Stimulated activated naive CD8-positive, alpha-beta T cell treated with anti-CD3 and anti-CD28 coated beads, Interleukin-15, amount 100 ng/mL, for 72 hours (primary cell): ENCODE measurements around the gene DOK7.
"Not testable (repeated sequence)": the region's sequence is repeated elsewhere in the genome, so short reads cannot be mapped to it uniquely, and the experiment has no call there.

Source experiments
- ATAC-seq: fragments of 150-1000 bp; cut with Tn5 transposase; 2 replicates; pipeline ENCODE4 v1.10.0; 2021; ENCODE audit warnings: mild to moderate bottlenecking, moderate library complexity
- DNase-seq, 2 donors: peaks; one replicate each; pipeline ENCODE4 v3.0.0; 2021 to 2022
- H3K27ac Mint-ChIP-seq, 2 donors: one replicate each; pipeline ENCODE4 v1.8.0; 2022; ENCODE audit warnings: mild to moderate bottlenecking in 2 of 2, mixed read lengths in 2 of 2, moderate library complexity in 2 of 2
- H3K27me3 Mint-ChIP-seq: one replicate; pipeline ENCODE4 v1.8.0; 2022; ENCODE audit warnings: mixed read lengths
- H3K4me1 Mint-ChIP-seq: one replicate; pipeline ENCODE4 v1.8.0; 2022; ENCODE audit warnings: mild to moderate bottlenecking, mixed read lengths
- H3K4me3 Mint-ChIP-seq, 2 donors: one replicate each; pipeline ENCODE4 v1.8.0; 2022; ENCODE audit warnings: mild to moderate bottlenecking in 2 of 2, mixed read lengths in 2 of 2, moderate library complexity in 1 of 2
- H3K9me3 Mint-ChIP-seq, 2 donors: one replicate each; pipeline ENCODE4 v1.8.0; 2022; ENCODE audit warnings: mixed read lengths in 2 of 2

Gene DOK7

GRCh38 chr4:3526456-3526855 lies 63.4 kb downstream of the DOK7 start:
- H3K27ac Mint-ChIP-seq: peak overlapping the region in 1 of 2 donors; percentile 74
- H3K9me3 Mint-ChIP-seq: no peaks in the 10 kb centered on the region
- peaks cover 48% of the 10 kb centered on the region for H3K4me1 Mint-ChIP-seq
- DNase-seq (no peak), ATAC-seq (no peak)
- H3K4me3 Mint-ChIP-seq: no peak overlapping the region
- no peaks in the 10 kb centered on the region for H3K27me3 Mint-ChIP-seq

DNA sequence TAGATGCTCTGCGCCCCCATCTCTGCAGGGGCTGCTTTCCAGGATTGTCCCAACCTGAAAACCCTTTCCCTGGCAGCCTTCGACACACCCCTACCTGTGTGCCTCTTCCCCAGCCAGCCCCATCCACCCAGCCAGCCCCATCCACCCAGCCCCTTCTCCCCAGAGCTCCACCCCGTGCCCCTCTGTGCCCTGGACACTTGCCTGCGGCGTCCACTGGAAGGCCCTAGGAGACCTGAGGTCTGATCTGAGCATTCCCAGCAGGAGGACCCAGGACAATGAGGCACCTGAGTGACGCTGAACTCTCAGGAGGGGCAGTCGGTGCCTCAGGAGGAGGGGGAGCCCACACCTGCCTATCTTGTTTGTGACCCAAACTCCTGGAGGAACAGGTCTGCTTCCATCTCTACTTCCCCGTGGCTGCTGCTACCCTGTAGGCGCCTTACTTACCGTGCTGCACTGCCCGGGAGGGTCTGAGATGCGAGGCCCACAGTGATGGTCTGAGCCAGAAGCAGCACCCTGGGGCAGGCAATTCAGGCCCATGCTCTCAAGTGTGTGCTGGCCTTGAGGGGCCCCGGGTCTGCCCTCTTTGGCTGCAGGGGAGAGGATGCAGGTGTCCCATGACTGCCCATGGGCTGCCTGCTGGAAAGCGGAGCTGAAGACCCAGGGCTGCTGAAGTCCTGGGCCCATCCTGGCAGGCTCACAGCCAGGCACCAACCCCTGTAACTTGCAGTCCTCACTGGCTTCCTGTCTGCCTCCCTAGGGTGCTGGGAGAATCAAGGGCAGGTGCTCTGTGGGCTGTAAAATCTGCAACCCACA lies 64.2 kb downstream of the DOK7 start:
- Mint-ChIP-seq H3K27ac (peak overlapping the region in 1 of 2 donors; percentile 74), H3K4me1 (peaks cover 56% of the 10 kb centered on the region), H3K9me3 (no peaks in the 10 kb centered on the region), H3K4me3 (no peak overlapping the region), H3K27me3 (no peaks in the 10 kb centered on the region)
- no peak for DNase-seq
- no peak for ATAC-seq

DNA sequence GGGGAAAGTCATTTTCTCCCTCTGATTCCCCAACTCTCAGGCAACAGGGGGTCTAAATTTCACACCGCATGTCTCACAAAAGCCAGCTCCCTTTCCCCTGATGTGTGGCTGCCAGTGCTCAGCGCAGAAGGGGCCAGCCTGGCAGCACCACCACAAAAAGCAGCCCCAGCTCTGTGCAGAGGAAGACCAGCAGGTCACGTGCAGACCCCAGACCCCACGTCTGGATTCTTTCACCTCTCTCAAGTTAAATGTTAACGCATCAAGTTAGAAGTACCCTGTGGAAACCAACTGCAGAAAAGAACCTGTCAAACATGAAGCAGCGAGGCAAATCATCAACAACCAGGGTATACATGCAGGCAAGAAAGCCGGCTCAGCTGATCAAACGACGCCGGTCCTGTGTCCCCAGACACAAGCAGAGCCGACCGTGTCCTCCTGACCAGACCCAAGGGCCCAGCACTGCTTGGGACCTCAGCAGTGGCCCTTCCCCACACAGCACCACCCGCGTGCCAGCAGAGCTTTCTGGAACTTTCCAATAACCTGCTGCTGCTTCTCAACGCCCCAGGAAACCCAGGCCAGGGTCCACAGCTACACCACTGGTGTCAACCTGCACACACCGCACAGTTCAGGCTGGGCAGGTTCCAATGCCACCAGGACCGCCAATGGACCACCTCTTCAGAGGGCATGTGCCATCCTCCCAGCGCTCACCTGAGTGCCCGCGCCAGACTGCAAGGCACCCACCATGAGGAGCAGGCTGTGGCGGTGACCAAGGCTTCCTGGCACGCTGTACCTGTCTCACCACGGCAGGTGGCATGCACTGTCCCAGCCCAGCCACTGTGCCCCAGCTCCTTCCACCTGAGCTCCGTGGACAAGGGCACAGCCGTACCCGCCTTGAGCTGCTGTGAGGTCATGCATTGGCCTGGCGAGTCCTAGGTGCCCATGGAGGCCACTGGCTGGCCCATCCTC lies 65.1 kb downstream of the DOK7 start:
- H3K4me1 Mint-ChIP-seq: peaks cover 58% of the 10 kb centered on the region
- no peaks in the 10 kb centered on the region for H3K9me3 Mint-ChIP-seq
- H3K27me3 Mint-ChIP-seq: no peaks in the 10 kb centered on the region
- DNase-seq: no peak
- ATAC-seq: no peak
- H3K27ac Mint-ChIP-seq: peak overlapping the region in 1 of 2 donors; percentile 67
- no peak overlapping the region for H3K4me3 Mint-ChIP-seq

- peak overlapping the region in 1 of 2 donors; percentile 34 for H3K27ac Mint-ChIP-seq
Observed at GRCh38 chr4:3529363-3529762, 66.3 kb downstream of the DOK7 start.

DNA sequence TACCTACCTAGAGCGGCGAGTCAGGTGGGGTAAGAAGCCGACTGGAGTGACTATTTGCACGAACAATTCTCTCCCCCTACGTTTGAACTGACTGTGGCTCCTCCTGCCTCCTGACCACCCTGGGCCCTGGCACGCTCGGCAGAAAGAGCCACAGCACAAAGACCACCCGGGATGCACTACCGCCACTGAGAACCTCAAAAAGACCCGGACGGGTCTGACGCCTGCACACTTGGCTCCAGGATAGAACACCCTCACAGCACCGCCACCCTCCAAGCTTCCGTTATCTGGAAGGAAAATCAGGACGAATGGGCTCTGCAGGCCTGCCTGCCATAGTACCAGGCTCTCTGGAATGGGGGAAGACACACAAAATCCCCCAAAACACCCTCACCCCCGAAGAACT lies 66.9 kb downstream of the DOK7 start:
- DNase-seq (no peak), ATAC-seq (no peak)
- no peaks in the 10 kb centered on the region for H3K27me3 Mint-ChIP-seq
- peak overlapping the region; percentile 99 to 100 for H3K4me3 Mint-ChIP-seq
- no peak overlapping the region for H3K27ac Mint-ChIP-seq
- peaks cover 0 to under 1% of the 10 kb centered on the region in 2 donors for H3K9me3 Mint-ChIP-seq
- H3K4me1 Mint-ChIP-seq: peaks cover 58% of the 10 kb centered on the region

More at GRCh38 chr4:3529363-3529762, 66.3 kb downstream of the DOK7 start:
- Mint-ChIP-seq H3K4me3 (no peak overlapping the region), H3K4me1 (peaks cover 58% of the 10 kb centered on the region), H3K27me3 (no peaks in the 10 kb centered on the region), H3K9me3 (no peaks in the 10 kb centered on the region)
- DNase-seq: no peak
- ATAC-seq: no peak

DNA sequence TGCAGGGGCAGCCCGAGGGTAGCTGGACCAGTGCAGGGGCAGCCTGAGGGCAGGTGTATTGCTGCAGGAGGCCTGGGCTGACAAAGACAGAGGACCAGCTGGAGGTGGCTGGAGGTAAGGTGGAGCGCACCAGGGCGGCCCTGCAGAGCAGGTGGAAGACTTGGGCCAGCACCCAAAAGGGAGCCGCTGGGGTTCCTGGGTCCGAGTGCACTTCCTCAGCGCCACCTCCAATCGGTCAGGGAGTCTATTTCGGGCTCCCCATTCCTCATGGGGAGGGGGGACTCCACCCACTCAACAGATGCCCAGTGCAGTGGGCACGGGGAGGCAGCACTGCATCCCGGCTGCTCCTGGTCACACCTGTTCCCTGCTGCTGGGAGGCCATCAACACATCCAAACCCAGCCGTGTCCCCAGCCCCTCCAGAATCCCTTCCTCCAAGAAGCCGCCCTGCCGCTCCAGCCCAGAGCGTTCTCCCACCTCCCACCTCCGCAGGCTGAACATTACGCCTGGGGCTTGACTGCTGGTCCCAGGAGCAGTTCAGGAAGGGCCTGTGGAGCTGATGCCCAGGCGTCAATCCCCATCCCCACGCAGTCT lies 67.7 kb downstream of the DOK7 start:
- ATAC-seq (no peak), DNase-seq (no peak)
- H3K27me3 Mint-ChIP-seq: no peaks in the 10 kb centered on the region
- peak overlapping the region; percentile 99 to 100 for H3K4me3 Mint-ChIP-seq
- peaks cover 0 to 8% of the 10 kb centered on the region in 2 donors for H3K9me3 Mint-ChIP-seq
- peaks cover 58% of the 10 kb centered on the region for H3K4me1 Mint-ChIP-seq
- peak overlapping the region; percentile 40 to 93 for H3K27ac Mint-ChIP-seq

- peak overlapping the region; percentile 80 to 81 for H3K27ac Mint-ChIP-seq
- DNase-seq (no peak), ATAC-seq (no peak)
- no peaks in the 10 kb centered on the region for H3K27me3 Mint-ChIP-seq
- H3K4me1 Mint-ChIP-seq: peaks cover 57% of the 10 kb centered on the region
- H3K4me3 Mint-ChIP-seq: peak overlapping the region; percentile 99 to 100
- H3K9me3 Mint-ChIP-seq: peaks cover 0 to 11% of the 10 kb centered on the region in 2 donors
Observed at GRCh38 chr4:3531318-3531878, 68.3 kb downstream of the DOK7 start.

- Mint-ChIP-seq H3K27ac (peak within 1 kb of the TSS; percentile 99), H3K9me3 (peaks cover 0 to 11% of the 10 kb centered on the region in 2 donors), H3K4me3 (peak within 1 kb of the TSS; percentile 99 to 100), H3K27me3 (no peaks in the 10 kb centered on the region), H3K4me1 (peaks cover 50% of the 10 kb centered on the region)
- peak; percentile 81 to 88 for DNase-seq
- peak; percentile 93 for ATAC-seq
Observed at GRCh38 chr4:3531879-3532750, 69.0 kb downstream of the DOK7 start, which contains the start of gene LRPAP1. Gene LRPAP1 (minus strand): TSS chr4:3532422. CDS start chr4:3532412, 10 bp downstream.

GRCh38 chr4:3532751-3533422 lies 69.8 kb downstream of the DOK7 start:
- no peaks in the 10 kb centered on the region for H3K27me3 Mint-ChIP-seq
- peaks cover 0 to 11% of the 10 kb centered on the region in 2 donors for H3K9me3 Mint-ChIP-seq
- no peak overlapping the region for H3K27ac Mint-ChIP-seq
- peak overlapping the region; percentile 99 to 100 for H3K4me3 Mint-ChIP-seq
- ATAC-seq (peak; percentile 29), DNase-seq (no peak)
- H3K4me1 Mint-ChIP-seq: peaks cover 42% of the 10 kb centered on the region

DNA sequence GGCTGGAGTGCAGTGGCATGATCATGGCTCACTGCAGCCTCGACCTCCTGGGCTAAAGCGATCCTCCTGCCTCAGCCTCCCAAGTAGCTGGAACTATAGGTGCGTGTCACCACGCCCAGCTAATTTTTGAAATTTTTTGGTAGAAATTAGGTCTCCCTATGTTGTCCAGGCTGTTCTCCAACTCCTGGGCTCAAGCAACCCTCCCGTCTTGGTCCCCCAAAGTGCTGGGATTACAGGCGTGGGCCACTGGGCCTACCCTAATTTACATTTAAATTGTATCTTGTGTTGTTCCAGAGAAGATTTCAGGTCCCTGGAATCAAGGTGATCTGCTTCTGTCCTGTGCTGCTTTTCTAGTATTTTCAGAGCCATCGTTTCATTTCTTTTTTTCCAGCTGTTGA lies 70.3 kb downstream of the DOK7 start:
- H3K4me3 Mint-ChIP-seq: peak overlapping the region; percentile 47 to 100
- H3K9me3 Mint-ChIP-seq: peaks cover 0 to 11% of the 10 kb centered on the region in 2 donors
- no peak for ATAC-seq
- H3K27ac Mint-ChIP-seq: no peak overlapping the region
- H3K4me1 Mint-ChIP-seq: peaks cover 36% of the 10 kb centered on the region
- no peaks in the 10 kb centered on the region for H3K27me3 Mint-ChIP-seq
- no peak for DNase-seq

DNA sequence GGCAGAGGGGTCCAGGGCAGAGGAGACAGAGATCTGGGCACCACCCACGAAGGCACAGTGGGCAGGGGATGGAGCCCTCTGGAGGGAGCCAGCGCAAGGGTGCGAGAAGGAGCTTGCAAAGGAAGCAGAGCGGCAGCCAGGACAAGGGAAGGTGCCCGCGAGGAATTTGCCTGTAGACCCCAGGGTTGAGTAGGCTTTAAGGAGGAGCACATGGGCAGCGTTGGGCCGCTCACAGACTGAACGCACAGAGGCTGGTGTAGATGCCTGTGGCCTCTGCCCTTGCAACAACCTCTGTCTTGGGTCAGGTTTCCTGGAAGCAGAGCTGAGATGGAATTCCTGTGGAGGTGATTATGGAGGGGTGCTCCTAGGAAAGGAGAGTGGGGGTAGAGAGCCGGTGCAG lies 72.7 kb downstream of the DOK7 start:
- not testable (repeated sequence) for H3K4me3 Mint-ChIP-seq, H3K27ac Mint-ChIP-seq, ATAC-seq, DNase-seq, H3K27me3 Mint-ChIP-seq
- H3K4me1 Mint-ChIP-seq: peaks cover 16% of the 10 kb centered on the region
- H3K9me3 Mint-ChIP-seq: peaks cover 0 to 11% of the 10 kb centered on the region in 2 donors

GRCh38 chr4:3538906-3539305 lies 75.8 kb downstream of the DOK7 start:
- H3K27me3 Mint-ChIP-seq: not testable (repeated sequence)
- peaks cover 0 to 11% of the 10 kb centered on the region in 2 donors for H3K9me3 Mint-ChIP-seq

DNA sequence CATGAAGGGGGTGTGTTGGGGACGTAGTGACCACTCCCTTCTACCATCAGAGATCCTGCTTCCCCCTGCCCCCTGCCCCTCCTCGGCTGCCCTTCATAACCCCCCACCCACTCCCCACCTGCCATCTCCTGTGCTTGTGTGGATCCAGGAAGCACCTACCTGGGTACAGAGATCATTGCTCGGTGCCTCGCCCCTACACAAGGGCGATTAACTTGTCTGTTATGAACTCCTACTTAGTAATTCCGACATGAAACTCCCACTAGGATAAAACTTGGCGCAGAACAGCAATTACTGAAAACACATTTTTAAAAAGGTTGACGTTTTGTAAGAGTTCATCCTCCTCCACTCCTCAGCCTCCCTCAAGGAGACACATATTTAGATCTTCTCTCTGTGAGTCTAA lies 80.3 kb downstream of the DOK7 start:
- H3K9me3 Mint-ChIP-seq, H3K4me1 Mint-ChIP-seq, H3K27ac Mint-ChIP-seq, H3K27me3 Mint-ChIP-seq, ATAC-seq, H3K4me3 Mint-ChIP-seq, DNase-seq: not testable (repeated sequence)

More at GRCh38 chr4:3538906-3539305, 75.8 kb downstream of the DOK7 start:
- not testable (repeated sequence) for H3K4me1 Mint-ChIP-seq, H3K27ac Mint-ChIP-seq, ATAC-seq, H3K4me3 Mint-ChIP-seq, DNase-seq
